ENCODE results near the gene WNT2B.
"Not testable (repeated sequence)": the region's sequence is repeated elsewhere in the genome, so short reads cannot be mapped to it uniquely, and the experiment has no call there.

Gene WNT2B

GRCh38 chr1:112508278-112509004 is at the start of gene WNT2B:
Gene WNT2B (plus strand): TSS chr1:112508965. CDS start chr1:112509263, 298 bp downstream.
- DNase-seq (ENCODE audit: low read depth), result no peak

GRCh38 chr1:112460615-112461014 is 48.1 kb upstream of the WNT2B start:
- DNase-seq (ENCODE audit: low read depth), result no peak

DNA sequence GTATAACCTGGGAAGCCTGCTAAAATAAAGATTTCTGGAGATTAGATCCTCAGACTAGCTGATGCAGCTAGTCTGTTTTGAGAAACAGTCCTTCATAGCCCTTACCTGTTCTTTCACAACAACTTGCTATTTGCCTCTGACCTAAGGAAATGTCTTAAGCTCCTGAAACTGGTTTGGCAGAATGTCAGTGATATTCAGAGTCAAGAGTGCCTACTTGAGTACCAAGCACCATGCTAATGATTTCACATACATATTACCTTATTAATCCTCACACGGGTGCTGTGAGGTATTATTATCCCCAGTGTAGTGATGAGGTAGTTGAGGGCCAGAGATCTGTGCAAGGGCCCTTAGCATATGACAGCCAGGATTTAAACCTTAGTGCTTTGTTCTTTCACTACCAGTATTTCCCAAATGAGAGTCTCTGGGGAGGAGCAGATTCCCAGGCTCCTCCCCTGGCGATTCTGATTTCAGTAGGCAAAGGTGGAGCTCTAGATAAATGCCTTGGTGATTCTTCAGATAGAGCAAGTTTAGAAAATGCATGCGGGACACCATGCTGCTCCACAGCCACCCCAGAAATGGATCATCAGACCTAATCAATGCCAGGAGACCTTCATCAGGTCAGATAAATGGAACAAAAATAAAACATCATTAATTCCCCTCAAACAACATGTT is 47.4 kb upstream of the WNT2B start:
- DNase-seq (ENCODE audit: low read depth), result no peak

DNA sequence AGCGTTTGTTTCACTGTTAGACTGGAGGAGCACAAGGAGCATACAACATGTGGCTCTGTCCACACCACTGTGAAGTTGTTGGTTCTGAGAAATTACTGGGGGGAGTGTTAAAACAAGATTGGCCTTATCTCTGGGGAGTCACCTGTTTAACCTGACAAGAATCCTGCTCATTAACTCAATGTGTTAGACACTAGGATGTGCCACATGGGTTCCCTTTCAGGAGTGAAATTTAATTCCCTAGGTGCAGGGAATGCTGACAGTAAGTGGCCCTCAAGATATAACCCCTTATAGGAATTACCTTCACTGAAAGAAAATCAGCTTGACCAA is 45.8 kb upstream of the WNT2B start:
- DNase-seq (ENCODE audit: low read depth), result no peak

- no peak for DNase-seq (ENCODE audit: low read depth)
Measured at GRCh38 chr1:112464501-112464900, 44.3 kb upstream of the WNT2B start.

DNA sequence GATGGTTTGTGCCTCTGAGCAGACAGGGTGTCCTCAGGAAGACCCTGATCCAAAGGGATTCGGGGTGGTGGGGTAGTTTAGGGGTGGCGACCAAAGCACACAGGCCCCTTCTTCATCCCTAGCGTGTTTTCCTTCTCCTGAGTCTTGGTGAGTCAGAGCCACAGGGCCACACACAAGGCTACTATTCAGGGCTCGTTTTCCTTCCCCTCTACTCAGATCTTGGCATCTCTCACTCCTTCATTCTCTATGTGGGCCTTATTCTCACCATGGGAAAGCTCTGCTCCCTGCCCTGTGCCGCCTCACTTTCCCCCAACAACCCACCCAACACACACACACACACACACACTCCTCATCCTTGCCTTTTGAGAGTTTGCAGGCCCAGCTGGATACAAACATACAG is 43.6 kb upstream of the WNT2B start:
- DNase-seq (ENCODE audit: low read depth), result no peak

DNA sequence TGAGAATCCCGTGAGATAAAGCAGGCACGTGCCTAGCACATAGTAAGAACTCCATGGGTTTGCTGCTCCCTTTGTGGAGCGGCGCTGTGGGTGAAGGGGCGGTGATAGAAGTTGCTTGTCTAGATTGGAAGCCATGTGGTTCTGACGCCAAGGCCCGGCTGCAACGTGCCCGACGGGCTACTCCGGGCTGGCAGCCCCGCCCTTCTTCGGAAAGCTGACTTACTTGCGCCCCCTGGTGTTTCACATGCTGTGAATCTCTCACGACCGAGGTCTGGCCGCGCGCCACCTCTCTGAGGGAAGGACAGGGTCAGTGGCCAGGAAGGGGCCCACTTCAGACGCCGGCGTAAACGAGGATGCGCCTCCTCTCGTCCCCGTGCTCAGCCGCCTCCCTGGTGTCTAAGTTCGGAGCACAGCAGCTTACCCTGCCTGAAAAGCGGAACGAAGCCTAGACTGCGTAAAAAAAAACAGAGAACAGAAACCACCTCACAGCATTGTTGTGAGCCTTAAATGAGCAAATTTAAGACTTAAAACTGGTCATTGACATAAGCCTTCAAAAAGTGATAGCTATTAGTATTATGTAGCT is 42.6 kb upstream of the WNT2B start:
- DNase-seq (ENCODE audit: low read depth), result peak; percentile 73

- not testable (repeated sequence) for DNase-seq (ENCODE audit: low read depth)
Measured at GRCh38 chr1:112470324-112470723, 38.4 kb upstream of the WNT2B start.

- DNase-seq (ENCODE audit: low read depth), result no peak
Measured at GRCh38 chr1:112470966-112471365, 37.8 kb upstream of the WNT2B start.

DNA sequence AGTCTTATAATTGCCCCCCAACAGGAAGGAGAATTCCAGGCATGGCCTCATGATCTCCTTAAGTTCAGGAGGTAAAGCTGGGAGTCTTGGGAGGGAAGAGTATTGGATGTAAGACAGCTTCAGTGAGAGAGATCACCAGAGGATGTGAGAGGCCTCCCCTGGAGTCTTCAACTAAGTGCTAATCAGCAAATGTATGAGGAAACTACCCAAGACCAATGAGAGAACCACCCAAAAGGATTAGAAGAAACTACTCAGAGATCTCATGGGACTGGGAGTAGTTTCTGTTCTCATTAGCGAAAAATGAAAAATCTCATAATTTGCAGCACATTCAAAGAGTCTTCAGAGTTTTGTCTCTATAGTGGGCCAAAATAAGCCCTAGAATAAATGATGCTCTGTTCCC is 36.6 kb upstream of the WNT2B start:
- no peak for DNase-seq (ENCODE audit: low read depth)

GRCh38 chr1:112477550-112477949 is 31.2 kb upstream of the WNT2B start:
- DNase-seq (ENCODE audit: low read depth), result no peak

DNA sequence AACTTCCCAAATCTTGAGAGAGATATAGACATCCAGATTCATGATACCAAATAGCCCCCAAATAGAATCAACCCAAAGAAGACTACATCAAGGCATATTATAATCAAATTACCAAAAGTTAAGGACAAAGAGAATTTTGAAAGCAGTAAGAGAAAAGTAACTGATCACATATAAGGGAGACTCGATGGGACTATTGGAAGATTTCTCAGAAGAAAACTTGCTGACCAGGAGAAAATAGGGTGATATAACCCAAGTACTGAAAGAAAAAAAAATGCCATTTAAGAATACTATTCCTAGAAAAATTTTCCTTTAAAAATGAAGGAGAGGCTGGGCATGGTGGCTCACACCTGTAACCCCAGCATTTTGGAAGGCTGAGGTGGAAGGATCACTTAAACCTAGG is 30.5 kb upstream of the WNT2B start:
- no peak for DNase-seq (ENCODE audit: low read depth)

DNA sequence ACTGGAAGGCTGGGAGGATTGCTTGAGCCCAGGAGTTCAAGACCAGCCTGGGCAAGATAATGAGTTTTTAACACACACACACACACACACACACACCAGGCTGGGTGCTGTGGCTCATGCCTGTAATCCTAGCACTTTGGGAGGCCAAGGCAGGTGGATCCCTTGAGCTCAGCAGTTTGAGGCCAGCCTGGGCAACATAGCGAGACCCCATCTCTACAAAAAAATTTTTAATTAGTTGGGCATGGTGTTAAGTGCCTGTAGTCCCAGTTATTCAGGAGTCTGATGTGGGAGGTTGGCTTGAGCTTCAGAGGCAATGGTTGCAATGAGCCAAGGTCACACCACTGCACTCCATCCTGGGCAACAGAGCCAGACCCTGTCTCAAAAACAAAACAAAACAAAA is 22.7 kb upstream of the WNT2B start:
- not testable (repeated sequence) for DNase-seq (ENCODE audit: low read depth)

GRCh38 chr1:112487686-112488085 is 21.1 kb upstream of the WNT2B start:
- not testable (repeated sequence) for DNase-seq (ENCODE audit: low read depth)

GRCh38 chr1:112488141-112488540 is 20.6 kb upstream of the WNT2B start:
- no peak for DNase-seq (ENCODE audit: low read depth)

DNA sequence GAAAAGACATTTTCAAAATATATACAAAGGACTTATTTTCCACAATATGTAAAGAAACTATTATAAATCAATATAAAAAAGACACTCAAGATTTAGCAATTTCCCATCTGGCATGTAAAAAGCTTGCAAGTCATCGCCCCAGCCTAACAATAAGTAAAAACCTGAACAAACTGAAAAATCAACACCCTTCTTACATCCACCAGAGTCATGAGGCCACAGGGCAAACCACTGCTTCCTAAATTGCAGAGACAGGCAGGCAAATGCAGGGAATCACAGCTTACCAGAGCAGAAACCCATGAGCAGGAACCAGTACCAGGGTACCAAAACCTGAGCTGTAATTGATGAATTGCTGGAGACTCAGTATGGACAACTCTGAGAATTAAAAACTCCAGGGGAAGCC is 16.7 kb upstream of the WNT2B start:
- no peak for DNase-seq (ENCODE audit: low read depth)

DNA sequence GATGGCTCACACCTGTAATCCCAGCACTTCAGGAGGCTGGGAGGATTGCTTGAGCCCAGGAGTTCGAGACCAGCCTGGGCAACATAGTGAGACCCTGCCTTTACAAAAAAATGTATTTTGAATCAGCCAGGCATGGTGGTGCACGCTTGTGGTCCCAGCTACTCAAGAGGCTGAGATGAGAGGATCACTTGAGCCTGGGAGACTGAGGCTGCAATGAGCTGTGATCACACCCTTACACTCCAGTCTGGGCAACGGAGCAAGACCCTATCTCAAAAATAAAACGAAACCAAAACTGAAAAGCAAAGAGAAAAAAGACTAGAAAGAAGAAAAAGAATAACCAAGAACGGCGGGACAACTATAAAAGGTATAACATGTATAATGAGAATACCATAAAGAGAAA is 15.4 kb upstream of the WNT2B start:
- DNase-seq (ENCODE audit: low read depth), result no peak

DNA sequence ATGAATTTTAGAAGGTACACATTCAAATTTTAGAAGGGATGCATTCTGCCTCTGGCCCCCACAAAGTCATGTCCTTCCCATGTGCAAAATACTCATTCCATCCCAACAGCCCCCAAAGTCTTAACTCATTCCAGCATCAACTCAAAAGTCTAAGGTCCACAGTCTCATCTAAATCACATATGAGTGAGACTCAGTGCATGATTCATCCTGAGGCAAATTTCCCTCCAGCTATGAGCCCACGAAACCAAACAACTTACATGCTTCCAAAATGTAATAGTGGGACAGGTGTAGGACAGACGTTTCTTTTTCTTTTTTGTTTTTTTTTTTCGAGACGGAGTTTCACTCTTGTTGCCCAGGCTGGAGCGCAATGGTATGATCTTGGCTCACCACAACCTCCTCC is 12.5 kb upstream of the WNT2B start:
- no peak for DNase-seq (ENCODE audit: low read depth)

DNA sequence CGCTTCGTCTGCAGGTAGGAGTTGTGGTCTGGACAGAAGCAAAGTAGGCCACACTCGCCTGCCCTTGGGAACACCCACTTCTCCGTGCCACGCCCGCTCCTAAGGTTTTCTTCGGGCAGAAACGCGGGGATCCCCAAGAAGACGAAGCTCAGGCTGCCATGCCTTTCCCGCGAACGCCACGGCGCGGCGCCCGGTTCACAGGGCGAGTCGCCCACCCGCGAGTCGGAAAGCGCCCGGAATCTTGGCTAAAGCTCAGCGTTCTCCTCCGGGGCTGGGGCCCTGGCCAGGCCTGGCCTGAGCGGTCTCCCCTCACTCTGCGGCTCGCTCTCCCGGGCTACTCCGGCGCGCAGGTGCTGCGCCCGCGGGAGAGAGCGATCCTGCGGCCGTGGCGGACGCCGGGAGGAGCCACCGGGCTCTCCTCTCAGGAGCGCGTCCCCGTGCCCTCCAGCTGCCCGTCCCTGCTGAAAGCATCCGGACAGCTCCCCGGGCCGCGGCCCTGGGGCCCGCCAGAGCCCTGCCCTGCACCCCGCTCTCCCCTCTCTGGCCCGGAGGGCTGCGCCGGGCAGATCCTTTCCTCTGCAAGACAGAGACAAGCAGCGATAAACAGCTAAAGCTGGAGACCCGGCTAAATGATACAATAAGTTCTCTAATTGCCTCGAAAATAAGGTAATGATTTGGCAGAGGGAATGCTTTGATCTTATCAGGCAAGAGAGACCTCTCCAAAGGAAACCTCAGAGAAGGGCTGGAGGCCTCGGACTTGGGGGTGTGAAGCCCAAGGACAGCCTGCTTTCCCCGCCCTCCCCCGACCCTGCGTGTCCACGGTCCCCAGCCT is 6.7 kb upstream of the WNT2B start:
- DNase-seq (ENCODE audit: low read depth), result no peak

DNA sequence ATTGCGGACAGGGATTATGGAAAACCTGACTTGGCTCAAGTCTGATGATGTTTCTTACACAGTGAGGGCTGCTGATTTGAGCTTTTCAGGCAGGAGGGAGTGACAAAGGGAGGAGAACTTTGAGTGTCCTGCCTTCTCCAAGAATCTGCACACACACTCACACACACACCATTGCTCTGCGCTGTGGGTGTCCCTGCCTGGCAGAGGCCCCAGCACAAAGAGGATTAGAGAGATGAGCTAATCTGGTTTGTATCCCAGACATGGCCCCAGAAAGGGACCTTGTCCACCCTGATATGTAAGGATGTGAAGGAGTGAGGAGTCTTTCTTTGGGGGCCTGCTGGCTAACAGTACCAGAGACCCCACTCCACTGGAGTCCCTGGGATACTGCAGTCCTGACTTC is 5.9 kb upstream of the WNT2B start:
- DNase-seq (ENCODE audit: low read depth), result no peak

- no peak for DNase-seq (ENCODE audit: low read depth)
Measured at GRCh38 chr1:112504001-112504660, 4.6 kb upstream of the WNT2B start.
